IPS-NIHi11 (cell line): Measurements from ENCODE around the gene FBXO47.

Experiments used
- DNase-seq: peaks from one replicate; pipeline ENCODE4 v3.0.0; 2012; ENCODE audit warnings: mixed read lengths, low spot score

FBXO47 gene

GRCh38 chr17:38903404-38903803, 63.8 kb downstream of the FBXO47 start:
- no peak for DNase-seq

- no peak for DNase-seq
Measured at GRCh38 chr17:38900978-38901656, 66.1 kb downstream of the FBXO47 start.

GRCh38 chr17:38899421-38899820, 67.8 kb downstream of the FBXO47 start:
- DNase-seq: no peak

GRCh38 chr17:38898812-38899348, 68.3 kb downstream of the FBXO47 start:
- no peak for DNase-seq

- DNase-seq: no peak
Measured at GRCh38 chr17:38898291-38898679, 68.9 kb downstream of the FBXO47 start.

GRCh38 chr17:38897671-38898290, 69.4 kb downstream of the FBXO47 start:
- no peak for DNase-seq

- DNase-seq: no peak
Measured at GRCh38 chr17:38897176-38897575, 70.0 kb downstream of the FBXO47 start.

GRCh38 chr17:38896346-38896954, 70.8 kb downstream of the FBXO47 start:
- no peak for DNase-seq

- no peak for DNase-seq
Measured at GRCh38 chr17:38894276-38894675, 72.9 kb downstream of the FBXO47 start.

GRCh38 chr17:38893607-38894006, 73.6 kb downstream of the FBXO47 start:
- DNase-seq: no peak

GRCh38 chr17:38893113-38893512, 74.1 kb downstream of the FBXO47 start:
- DNase-seq: no peak

GRCh38 chr17:38892620-38893019, 74.6 kb downstream of the FBXO47 start:
- DNase-seq: no peak

- DNase-seq: no peak
Measured at GRCh38 chr17:38892083-38892482, 75.1 kb downstream of the FBXO47 start.

GRCh38 chr17:38891441-38891840, 75.8 kb downstream of the FBXO47 start:
- DNase-seq: no peak

GRCh38 chr17:38890410-38890746, 76.8 kb downstream of the FBXO47 start:
- DNase-seq: no peak

- no peak for DNase-seq
Measured at GRCh38 chr17:38889745-38890409, 77.3 kb downstream of the FBXO47 start.

GRCh38 chr17:38888842-38889241, 78.4 kb downstream of the FBXO47 start:
- no peak for DNase-seq

- no peak for DNase-seq
Measured at GRCh38 chr17:38886643-38887010, 80.6 kb downstream of the FBXO47 start.
